Peyer's patch (tissue), 4 donors: ENCODE results near the gene PAX9.

ENCODE experiments used
- POLR2A ChIP-seq, 2 donors: fragments of 450-650 bp; IDR thresholded peaks; one replicate each; pipeline ENCODE4 v1.5.1; 2017; ENCODE audit warnings: antibody characterized with exemption in 2 of 2, mild to moderate bottlenecking in 2 of 2, moderate library complexity in 2 of 2
- TF ChIP-seq, protein P1 (sequence below), 6 experiments: fragments of 450-650 bp in 4 of 6; fragments of 200-600 bp in 2 of 6; sonication (generic) in 1 of 6; IDR thresholded peaks; one replicate each; pipeline ENCODE4 v1.5.1; 2017 to 2019; ENCODE audit warnings: antibody characterized with exemption in 6 of 6, mild to moderate bottlenecking in 3 of 6, moderate library complexity in 1 of 6

DNA sequence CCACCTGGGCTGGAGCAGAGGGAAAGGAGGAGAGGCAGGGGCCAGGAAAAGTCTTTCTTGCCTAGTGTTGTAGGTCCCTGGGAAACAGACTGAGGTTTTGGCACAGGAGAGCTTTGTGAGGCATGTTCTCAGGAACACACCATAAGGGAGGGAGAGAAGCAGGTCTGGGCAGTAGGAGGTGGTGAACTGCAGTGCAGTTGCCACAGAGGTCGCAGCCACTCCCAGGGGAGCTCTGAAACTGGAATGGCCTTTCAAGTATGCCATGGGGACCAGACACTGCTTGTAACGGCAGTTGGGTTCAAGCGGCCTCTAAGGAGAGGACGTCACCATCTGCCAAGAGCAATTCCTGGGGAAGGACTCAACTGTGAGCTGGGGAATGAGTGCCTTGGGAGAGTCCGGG lies 43.8 kb upstream of the PAX9 start:
- TF ChIP-seq, protein P1, sequence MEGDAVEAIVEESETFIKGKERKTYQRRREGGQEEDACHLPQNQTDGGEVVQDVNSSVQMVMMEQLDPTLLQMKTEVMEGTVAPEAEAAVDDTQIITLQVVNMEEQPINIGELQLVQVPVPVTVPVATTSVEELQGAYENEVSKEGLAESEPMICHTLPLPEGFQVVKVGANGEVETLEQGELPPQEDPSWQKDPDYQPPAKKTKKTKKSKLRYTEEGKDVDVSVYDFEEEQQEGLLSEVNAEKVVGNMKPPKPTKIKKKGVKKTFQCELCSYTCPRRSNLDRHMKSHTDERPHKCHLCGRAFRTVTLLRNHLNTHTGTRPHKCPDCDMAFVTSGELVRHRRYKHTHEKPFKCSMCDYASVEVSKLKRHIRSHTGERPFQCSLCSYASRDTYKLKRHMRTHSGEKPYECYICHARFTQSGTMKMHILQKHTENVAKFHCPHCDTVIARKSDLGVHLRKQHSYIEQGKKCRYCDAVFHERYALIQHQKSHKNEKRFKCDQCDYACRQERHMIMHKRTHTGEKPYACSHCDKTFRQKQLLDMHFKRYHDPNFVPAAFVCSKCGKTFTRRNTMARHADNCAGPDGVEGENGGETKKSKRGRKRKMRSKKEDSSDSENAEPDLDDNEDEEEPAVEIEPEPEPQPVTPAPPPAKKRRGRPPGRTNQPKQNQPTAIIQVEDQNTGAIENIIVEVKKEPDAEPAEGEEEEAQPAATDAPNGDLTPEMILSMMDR (IDR thresholded peaks at IDR 0.05), result no peak
- TF ChIP-seq POLR2A (IDR thresholded peaks at IDR 0.05), result no peak
